Fibroblast of the aortic adventitia (primary cell): ENCODE results near the gene DYNC2LI1. TPM values are rescaled to one million over a fixed set of nuclear protein-coding genes. Genes with fewer than 3 reads are reported as not detected.
A peak's percentile ranks its signal among the peaks of the same experiment; 100 is the strongest.

ENCODE experiments used
- DNase-seq: peaks from one replicate; pipeline ENCODE4 v3.0.0-alpha.2; 2010; ENCODE audit warnings: low read depth
- H3K4me3 ChIP-seq: 2 replicates; pipeline ENCODE4 v1.5.1; 2011; ENCODE audit warnings: low read depth, mild to moderate bottlenecking, control low read depth, low read length, moderate library complexity
- total RNA-seq: library from RNA; depleted of rRNA; stranded (reverse); fragments of >200 nt; gene quantifications from 2 replicates; pipeline ENCODE4 v1.2.3, GENCODE V29; 2012; ENCODE audit warnings: low replicate concordance
- TF ChIP-seq, protein P1 (sequence below): IDR thresholded peaks from 2 replicates; pipeline ENCODE4 v1.5.1; 2011; ENCODE audit warnings: mild to moderate bottlenecking, low read length, control low read depth, inconsistent platforms; ENCODE audit not compliant: insufficient read depth

Gene DYNC2LI1
- total RNA-seq, 1 donor, result 27.4 TPM

DNA sequence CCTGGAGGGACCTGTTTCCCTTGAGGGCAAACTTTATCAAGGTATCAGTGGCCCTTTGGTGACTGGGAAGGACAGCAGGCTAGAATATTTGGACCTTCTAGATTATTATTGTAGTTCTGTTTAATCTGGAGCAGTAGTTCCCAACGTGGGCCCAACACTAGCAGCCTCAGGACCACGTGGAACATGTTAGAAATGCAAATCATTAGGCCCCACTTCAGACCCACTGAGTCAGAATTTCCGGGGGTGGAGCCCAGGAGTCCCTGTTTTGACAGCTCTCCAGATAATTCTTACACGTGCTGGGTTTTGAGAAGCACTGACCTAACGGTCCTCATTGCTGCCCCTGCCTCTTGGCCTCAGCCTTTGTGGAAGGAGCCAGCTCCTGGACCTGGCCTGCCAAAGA is 25.5 kb upstream of the DYNC2LI1 start:
- TF ChIP-seq, protein P1, sequence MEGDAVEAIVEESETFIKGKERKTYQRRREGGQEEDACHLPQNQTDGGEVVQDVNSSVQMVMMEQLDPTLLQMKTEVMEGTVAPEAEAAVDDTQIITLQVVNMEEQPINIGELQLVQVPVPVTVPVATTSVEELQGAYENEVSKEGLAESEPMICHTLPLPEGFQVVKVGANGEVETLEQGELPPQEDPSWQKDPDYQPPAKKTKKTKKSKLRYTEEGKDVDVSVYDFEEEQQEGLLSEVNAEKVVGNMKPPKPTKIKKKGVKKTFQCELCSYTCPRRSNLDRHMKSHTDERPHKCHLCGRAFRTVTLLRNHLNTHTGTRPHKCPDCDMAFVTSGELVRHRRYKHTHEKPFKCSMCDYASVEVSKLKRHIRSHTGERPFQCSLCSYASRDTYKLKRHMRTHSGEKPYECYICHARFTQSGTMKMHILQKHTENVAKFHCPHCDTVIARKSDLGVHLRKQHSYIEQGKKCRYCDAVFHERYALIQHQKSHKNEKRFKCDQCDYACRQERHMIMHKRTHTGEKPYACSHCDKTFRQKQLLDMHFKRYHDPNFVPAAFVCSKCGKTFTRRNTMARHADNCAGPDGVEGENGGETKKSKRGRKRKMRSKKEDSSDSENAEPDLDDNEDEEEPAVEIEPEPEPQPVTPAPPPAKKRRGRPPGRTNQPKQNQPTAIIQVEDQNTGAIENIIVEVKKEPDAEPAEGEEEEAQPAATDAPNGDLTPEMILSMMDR, result no peak
- DNase-seq, result no peak

DNA sequence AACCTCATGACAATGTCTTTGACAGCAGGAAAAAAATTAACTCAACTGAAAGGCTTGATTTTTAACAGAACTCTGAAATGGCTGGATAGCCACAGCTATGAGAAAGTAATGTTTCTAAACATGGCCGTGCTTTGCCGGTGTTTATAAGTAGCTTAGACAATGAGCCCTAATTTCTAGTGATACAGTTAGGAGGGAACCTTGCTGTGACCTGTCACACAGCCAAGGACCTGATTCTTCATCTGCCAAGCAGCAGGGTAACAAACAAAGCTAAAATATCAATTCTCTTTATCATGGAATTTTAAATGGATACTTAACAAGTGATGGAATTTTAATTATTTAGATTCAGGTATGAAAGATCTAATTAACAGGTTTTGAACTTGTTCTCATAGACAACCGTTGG is 24.3 kb upstream of the DYNC2LI1 start:
- no peak overlapping the region for H3K4me3 ChIP-seq
- TF ChIP-seq, protein P1, result no peak
- DNase-seq, result no peak

More for the DNA sequence above, 25.5 kb upstream of the DYNC2LI1 start:
- no peak overlapping the region for H3K4me3 ChIP-seq

- H3K4me3 ChIP-seq, result no peak overlapping the region
- TF ChIP-seq, protein P1, result no peak
- peak; percentile 8 for DNase-seq
Measured at GRCh38 chr2:43751476-43751990, 22.3 kb upstream of the DYNC2LI1 start.

GRCh38 chr2:43752302-43752701 is 21.5 kb upstream of the DYNC2LI1 start:
- no peak overlapping the region for H3K4me3 ChIP-seq
- DNase-seq, result no peak
- TF ChIP-seq, protein P1, result no peak

- no peak overlapping the region for H3K4me3 ChIP-seq
- TF ChIP-seq, protein P1, result no peak
- DNase-seq, result no peak
Measured at GRCh38 chr2:43754180-43754579, 19.7 kb upstream of the DYNC2LI1 start.

GRCh38 chr2:43758739-43759138 is 15.1 kb upstream of the DYNC2LI1 start:
- DNase-seq, result peak; percentile 71
- no peak overlapping the region for H3K4me3 ChIP-seq
- TF ChIP-seq, protein P1, result no peak

GRCh38 chr2:43759195-43759594 is 14.6 kb upstream of the DYNC2LI1 start:
- DNase-seq, result peak; percentile 61

More at GRCh38 chr2:43759195-43759594, 14.6 kb upstream of the DYNC2LI1 start:
- no peak overlapping the region for H3K4me3 ChIP-seq
- TF ChIP-seq, protein P1, result no peak
